HEK293 (cell line): Measurements from ENCODE around the gene GRB2.

ENCODE experiments used
- CTCF ChIA-PET: fragments of 350-600 bp; formaldehyde crosslinking; extraction: SDS; loops from one replicate; lab custom pipeline; 2021; ENCODE audit warnings: antibody characterized with exemption; lab: Yijun Ruan, JAX
- POLR2A ChIA-PET: fragments of 300-600 bp; formaldehyde crosslinking; extraction: SDS; loops from one replicate; lab custom pipeline; 2020; ENCODE audit warnings: antibody characterized with exemption, inconsistent platforms; lab: Yijun Ruan, JAX
- H3K27ac ChIP-seq: fragments of 200-500 bp; sonication (Bioruptor generic); 2 replicates; pipeline ENCODE4 v1.5.1; 2014; ENCODE audit warnings: low read depth, low read length, control low read depth, inconsistent platforms; ENCODE audit errors: extremely low read depth
- H3K36me3 ChIP-seq, 2 experiments: fragments of 200-500 bp in 1 of 2; sonication (Bioruptor generic) in 1 of 2; 1 replicate in 1 of 2; 2 replicates in 1 of 2; pipeline ENCODE4 v1.5.1; 2014 to 2017; ENCODE audit warnings: inconsistent platforms in 2 of 2, low read length in 2 of 2; ENCODE audit not compliant: control insufficient read depth in 2 of 2, insufficient read depth in 1 of 2
- H3K4me1 ChIP-seq: fragments of 200-500 bp; sonication (Bioruptor generic); 2 replicates; pipeline ENCODE4 v1.5.1; 2014; ENCODE audit warnings: mild to moderate bottlenecking, low read length, inconsistent platforms; ENCODE audit not compliant: control insufficient read depth, insufficient read depth
- H3K4me3 ChIP-seq: 2 replicates; pipeline ENCODE4 v1.5.1; 2011; ENCODE audit warnings: low read depth, mild to moderate bottlenecking, control low read depth, low read length, moderate library complexity
- H3K9me3 ChIP-seq: fragments of 200-500 bp; sonication (Bioruptor generic); 2 replicates; pipeline ENCODE4 v1.5.1; 2014; ENCODE audit warnings: low read depth, low read length, inconsistent platforms; ENCODE audit not compliant: control insufficient read depth, insufficient read depth
- ATF2 ChIP-seq: fragments of 450-650 bp; formaldehyde crosslinking; IDR thresholded peaks from 2 replicates; pipeline ENCODE4 v1.5.1; 2016; ENCODE audit warnings: missing biosample characterization, missing genetic modification characterization, low read depth
- GFI1B ChIP-seq: fragments of 450-650 bp; formaldehyde crosslinking; IDR thresholded peaks from 2 replicates; pipeline ENCODE4 v1.5.1; 2016; ENCODE audit warnings: missing biosample characterization, missing genetic modification characterization
- KLF16 ChIP-seq: fragments of 450-650 bp; formaldehyde crosslinking; IDR thresholded peaks from 2 replicates; pipeline ENCODE4 v1.5.1; 2017; ENCODE audit warnings: missing biosample characterization, missing genetic modification characterization
- MYNN ChIP-seq: fragments of 450-650 bp; formaldehyde crosslinking; IDR thresholded peaks from 2 replicates; pipeline ENCODE4 v1.5.1; 2016; ENCODE audit warnings: missing biosample characterization, missing genetic modification characterization, borderline replicate concordance
- SCRT1 ChIP-seq: fragments of 450-650 bp; formaldehyde crosslinking; IDR thresholded peaks from 2 replicates; pipeline ENCODE4 v1.5.1; 2016; ENCODE audit warnings: missing biosample characterization, missing genetic modification characterization, borderline replicate concordance
- ZNF10 ChIP-seq: fragments of 450-650 bp; formaldehyde crosslinking; IDR thresholded peaks from 2 replicates; pipeline ENCODE4 v1.5.1; 2017; ENCODE audit warnings: missing biosample characterization, missing genetic modification characterization
- ZNF138 ChIP-seq: fragments of 450-650 bp; formaldehyde crosslinking; IDR thresholded peaks from 2 replicates; pipeline ENCODE4 v1.5.1; 2016; ENCODE audit warnings: missing biosample characterization, missing genetic modification characterization, borderline replicate concordance
- ZNF146 ChIP-seq: fragments of 450-650 bp; formaldehyde crosslinking; IDR thresholded peaks from 2 replicates; pipeline ENCODE4 v1.5.1; 2016; ENCODE audit warnings: missing biosample characterization, missing genetic modification characterization
- ZNF174 ChIP-seq: fragments of 450-650 bp; formaldehyde crosslinking; IDR thresholded peaks from 2 replicates; pipeline ENCODE4 v1.5.0; 2017; ENCODE audit warnings: missing biosample characterization, mild to moderate bottlenecking, missing genetic modification characterization
- ZNF211 ChIP-seq: fragments of 450-650 bp; formaldehyde crosslinking; IDR thresholded peaks from 2 replicates; pipeline ENCODE4 v1.5.1; 2016; ENCODE audit warnings: low read depth, missing biosample characterization, missing genetic modification characterization
- ZNF394 ChIP-seq: fragments of 450-650 bp; formaldehyde crosslinking; IDR thresholded peaks from 2 replicates; pipeline ENCODE4 v1.5.1; 2016; ENCODE audit warnings: missing biosample characterization, missing genetic modification characterization, mild to moderate bottlenecking, moderate library complexity, borderline replicate concordance
- ZNF501 ChIP-seq: fragments of 450-650 bp; formaldehyde crosslinking; IDR thresholded peaks from 2 replicates; pipeline ENCODE4 v1.5.1; 2016; ENCODE audit warnings: missing biosample characterization, missing genetic modification characterization
- ZNF561 ChIP-seq: fragments of 450-650 bp; IDR thresholded peaks from 2 replicates; pipeline ENCODE4 v1.5.1; 2018; ENCODE audit warnings: missing biosample characterization, missing genetic modification characterization, borderline replicate concordance
- ZNF621 ChIP-seq: fragments of 450-650 bp; formaldehyde crosslinking; IDR thresholded peaks from 2 replicates; pipeline ENCODE4 v1.5.1; 2017; ENCODE audit warnings: missing biosample characterization, missing genetic modification characterization
- ZNF843 ChIP-seq: fragments of 450-650 bp; formaldehyde crosslinking; IDR thresholded peaks from 2 replicates; pipeline ENCODE4 v1.5.1; 2016; ENCODE audit warnings: missing biosample characterization, missing genetic modification characterization
- TF ChIP-seq, protein P1 (sequence below): fragments of 450-650 bp; formaldehyde crosslinking; IDR thresholded peaks from 2 replicates; pipeline ENCODE4 v1.5.1; 2016; ENCODE audit warnings: missing biosample characterization, missing genetic modification characterization
- TF ChIP-seq, protein P2 (sequence below): fragments of 450-650 bp; formaldehyde crosslinking; IDR thresholded peaks from 2 replicates; pipeline ENCODE4 v1.5.1; 2016; ENCODE audit warnings: missing biosample characterization, missing genetic modification characterization

The GRB2 gene

DNA sequence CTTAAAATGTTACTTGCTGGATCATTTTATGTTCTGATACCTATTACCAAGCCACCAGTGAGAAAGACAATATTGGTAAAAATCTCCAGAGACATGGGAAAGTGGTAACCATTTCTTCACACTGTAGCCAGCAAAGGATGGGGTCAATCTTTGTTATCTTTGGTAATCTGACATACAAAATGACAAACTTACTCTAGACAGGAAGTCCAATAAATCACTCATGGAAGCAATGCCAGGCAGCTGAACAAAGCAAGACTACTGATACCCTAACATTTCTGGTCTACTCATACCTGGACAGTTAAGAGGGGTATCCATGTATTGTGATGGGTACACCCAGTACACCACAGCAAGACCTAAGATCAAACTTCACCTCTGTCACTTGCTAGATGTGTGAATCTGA is 19.0 kb downstream of the GRB2 start (continued):
- TF ChIP-seq ATF2 (tag by site-specific recombination) (no peak), ZNF394 (tag by site-specific recombination) (no peak)

GRCh38 chr17:75384751-75385150 is 20.7 kb downstream of the GRB2 start:
- Histone ChIP-seq H3K9me3 (no peaks in the 10 kb centered on the region), H3K4me3 (no peak overlapping the region), H3K4me1 (peaks cover 19% of the 10 kb centered on the region), H3K36me3 (peaks cover 3 to 11% of the 10 kb centered on the region in 2 experiments; a peak in 2 of 3 replicates), H3K27ac (no peak overlapping the region)
- ChIA-PET POLR2A (interaction anchor here (1.7 to 2.0 kb wide), 2 partner anchors 8 to 10 kb away, joined by 6 to 9 read pairs; no protein-coding TSS in a partner anchor), CTCF (interaction anchor here (1.3 kb wide), 1 partner anchor 62 kb away, joined by 6 read pairs; no protein-coding TSS in a partner anchor)
- TF ChIP-seq ZNF174 (tag by site-specific recombination): no peak
- no peak for TF ChIP-seq MYNN (tag by site-specific recombination)
- no peak for TF ChIP-seq ZNF501 (tag by site-specific recombination)
- TF ChIP-seq ZNF146 (tag by site-specific recombination): no peak
- TF ChIP-seq GFI1B (tag by site-specific recombination): no peak
- TF ChIP-seq, protein P1, sequence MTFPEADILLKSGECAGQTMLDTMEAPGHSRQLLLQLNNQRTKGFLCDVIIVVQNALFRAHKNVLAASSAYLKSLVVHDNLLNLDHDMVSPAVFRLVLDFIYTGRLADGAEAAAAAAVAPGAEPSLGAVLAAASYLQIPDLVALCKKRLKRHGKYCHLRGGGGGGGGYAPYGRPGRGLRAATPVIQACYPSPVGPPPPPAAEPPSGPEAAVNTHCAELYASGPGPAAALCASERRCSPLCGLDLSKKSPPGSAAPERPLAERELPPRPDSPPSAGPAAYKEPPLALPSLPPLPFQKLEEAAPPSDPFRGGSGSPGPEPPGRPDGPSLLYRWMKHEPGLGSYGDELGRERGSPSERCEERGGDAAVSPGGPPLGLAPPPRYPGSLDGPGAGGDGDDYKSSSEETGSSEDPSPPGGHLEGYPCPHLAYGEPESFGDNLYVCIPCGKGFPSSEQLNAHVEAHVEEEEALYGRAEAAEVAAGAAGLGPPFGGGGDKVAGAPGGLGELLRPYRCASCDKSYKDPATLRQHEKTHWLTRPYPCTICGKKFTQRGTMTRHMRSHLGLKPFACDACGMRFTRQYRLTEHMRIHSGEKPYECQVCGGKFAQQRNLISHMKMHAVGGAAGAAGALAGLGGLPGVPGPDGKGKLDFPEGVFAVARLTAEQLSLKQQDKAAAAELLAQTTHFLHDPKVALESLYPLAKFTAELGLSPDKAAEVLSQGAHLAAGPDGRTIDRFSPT: no peak
- no peak for TF ChIP-seq SCRT1 (tag by site-specific recombination)
- no peak for TF ChIP-seq ZNF211 (tag by site-specific recombination)
- TF ChIP-seq, protein P2, sequence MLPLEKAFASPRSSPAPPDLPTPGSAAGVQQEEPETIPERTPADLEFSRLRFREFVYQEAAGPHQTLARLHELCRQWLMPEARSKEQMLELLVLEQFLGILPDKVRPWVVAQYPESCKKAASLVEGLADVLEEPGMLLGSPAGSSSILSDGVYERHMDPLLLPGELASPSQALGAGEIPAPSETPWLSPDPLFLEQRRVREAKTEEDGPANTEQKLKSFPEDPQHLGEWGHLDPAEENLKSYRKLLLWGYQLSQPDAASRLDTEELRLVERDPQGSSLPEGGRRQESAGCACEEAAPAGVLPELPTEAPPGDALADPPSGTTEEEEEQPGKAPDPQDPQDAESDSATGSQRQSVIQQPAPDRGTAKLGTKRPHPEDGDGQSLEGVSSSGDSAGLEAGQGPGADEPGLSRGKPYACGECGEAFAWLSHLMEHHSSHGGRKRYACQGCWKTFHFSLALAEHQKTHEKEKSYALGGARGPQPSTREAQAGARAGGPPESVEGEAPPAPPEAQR (tag by site-specific recombination): no peak
- no peak for TF ChIP-seq KLF16 (tag by site-specific recombination)
- no peak for TF ChIP-seq ZNF621 (tag by site-specific recombination)

DNA sequence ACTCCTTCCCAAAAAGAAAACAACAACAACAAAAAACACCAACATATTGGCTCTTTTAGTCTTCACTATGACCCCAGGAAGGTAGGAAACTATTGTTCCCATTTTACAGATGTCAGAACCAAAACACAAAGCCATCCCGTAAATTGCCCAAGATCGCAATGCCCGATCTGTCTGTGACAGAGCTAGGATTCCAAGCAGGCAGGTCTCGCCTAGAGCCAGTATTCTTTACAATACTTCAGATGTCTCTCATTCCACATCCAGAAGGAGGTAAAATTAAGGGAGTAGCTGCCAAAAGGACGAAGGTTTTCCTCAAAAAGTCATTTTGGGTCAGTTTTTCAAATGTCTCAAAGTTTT is 21.7 kb downstream of the GRB2 start:
- ChIA-PET POLR2A (interaction anchor here (0.7 to 2.0 kb wide), 3 partner anchors 9 to 16 kb away, joined by 5 to 9 read pairs (median 6); no protein-coding TSS in a partner anchor), CTCF (interaction anchor here (1.0 to 2.0 kb wide), 2 partner anchors 9 to 29 kb away, joined by 3 to 6 read pairs; no protein-coding TSS in a partner anchor)

More for the DNA sequence above, 21.7 kb downstream of the GRB2 start:
- Histone ChIP-seq H3K4me3 (no peak overlapping the region), H3K27ac (no peak overlapping the region), H3K4me1 (peaks cover 14% of the 10 kb centered on the region), H3K36me3 (peaks cover 3 to 11% of the 10 kb centered on the region in 2 experiments; a peak in 2 of 3 replicates), H3K9me3 (no peaks in the 10 kb centered on the region)
- TF ChIP-seq ZNF561 (no peak), ZNF10 (tag by site-specific recombination) (no peak), ZNF138 (tag by site-specific recombination) (no peak), GFI1B (tag by site-specific recombination) (no peak), ZNF394 (tag by site-specific recombination) (peak; percentile 20; the same call in 1 of the 2 replicates), ZNF843 (tag by site-specific recombination) (no peak)
